Mesothelial cell of epicardium (in vitro differentiated cells): Measurements from ENCODE around the gene INTS2. TPM values are rescaled to one million over a fixed set of nuclear protein-coding genes. Genes with fewer than 3 reads are reported as not detected.
"Not testable (repeated sequence)": the region's sequence is repeated elsewhere in the genome, so short reads cannot be mapped to it uniquely, and the experiment has no call there.

Experiments
- DNase-seq, 2 experiments: peaks; one replicate each; pipeline ENCODE4 v3.0.0; 2021; ENCODE audit warnings: low spot score in 2 of 2; ENCODE audit not compliant: unreplicated experiment in 2 of 2
- H3K27ac Mint-ChIP-seq: 2 replicates; pipeline ENCODE4 v1.8.0; 2021; ENCODE audit warnings: mixed read lengths
- H3K27me3 Mint-ChIP-seq: 2 replicates; pipeline ENCODE4 v1.8.0; 2021; ENCODE audit warnings: low read depth, mixed read lengths
- H3K36me3 Mint-ChIP-seq: 2 replicates; pipeline ENCODE4 v1.8.0; 2021; ENCODE audit warnings: mixed read lengths
- H3K4me1 Mint-ChIP-seq: 2 replicates; pipeline ENCODE4 v1.8.0; 2021; ENCODE audit warnings: mixed read lengths
- H3K4me3 Mint-ChIP-seq: 2 replicates; pipeline ENCODE4 v1.8.0; 2021; ENCODE audit warnings: mild to moderate bottlenecking, moderate library complexity, mixed read lengths
- H3K9me3 Mint-ChIP-seq: 2 replicates; pipeline ENCODE4 v1.8.0; 2021; ENCODE audit warnings: mixed read lengths
- CTCF ChIP-seq: fragments of 200-600 bp; sonication (generic); IDR thresholded peaks from one replicate; pipeline ENCODE4 v1.5.0; 2021; ENCODE audit warnings: antibody characterized with exemption; ENCODE audit not compliant: unreplicated experiment
- total RNA-seq: library from RNA; stranded (reverse); gene quantifications from 3 replicates; pipeline ENCODE4 v1.2.1, GENCODE V29; 2021

Gene INTS2
- total RNA-seq, 1 donor from 2014 or later = 17.1 TPM

- no peak for DNase-seq
- no peak overlapping the region for H3K27ac Mint-ChIP-seq
- no peak for TF ChIP-seq CTCF
- no peaks in the 10 kb centered on the region for H3K27me3 Mint-ChIP-seq
- H3K4me1 Mint-ChIP-seq = no peaks in the 10 kb centered on the region
- peaks cover 17% of the 10 kb centered on the region for H3K36me3 Mint-ChIP-seq
- no peaks in the 10 kb centered on the region for H3K9me3 Mint-ChIP-seq
- no peak overlapping the region for H3K4me3 Mint-ChIP-seq
Observed at GRCh38 chr17:61942085-61942484, 14.3 kb upstream of the INTS2 start.

- no peak for DNase-seq
- peaks cover 17% of the 10 kb centered on the region for H3K4me1 Mint-ChIP-seq
- H3K36me3 Mint-ChIP-seq = peaks cover 3% of the 10 kb centered on the region
- peak overlapping the region; percentile 97 for H3K27ac Mint-ChIP-seq
- peaks cover 2% of the 10 kb centered on the region for H3K27me3 Mint-ChIP-seq
- H3K9me3 Mint-ChIP-seq = no peaks in the 10 kb centered on the region
- peak overlapping the region; percentile 85 for H3K4me3 Mint-ChIP-seq
- no peak for TF ChIP-seq CTCF
Observed at GRCh38 chr17:61928101-61928436, 287 bp upstream of the INTS2 start.

GRCh38 chr17:61926826-61927207, 965 bp downstream of the INTS2 start:
- peak overlapping the region; percentile 97 for H3K27ac Mint-ChIP-seq
- peaks cover 2% of the 10 kb centered on the region for H3K27me3 Mint-ChIP-seq
- H3K9me3 Mint-ChIP-seq = no peaks in the 10 kb centered on the region
- no peak for TF ChIP-seq CTCF
- peaks cover 5% of the 10 kb centered on the region for H3K36me3 Mint-ChIP-seq
- DNase-seq = no peak
- peaks cover 17% of the 10 kb centered on the region for H3K4me1 Mint-ChIP-seq
- peak overlapping the region; percentile 85 for H3K4me3 Mint-ChIP-seq

DNA sequence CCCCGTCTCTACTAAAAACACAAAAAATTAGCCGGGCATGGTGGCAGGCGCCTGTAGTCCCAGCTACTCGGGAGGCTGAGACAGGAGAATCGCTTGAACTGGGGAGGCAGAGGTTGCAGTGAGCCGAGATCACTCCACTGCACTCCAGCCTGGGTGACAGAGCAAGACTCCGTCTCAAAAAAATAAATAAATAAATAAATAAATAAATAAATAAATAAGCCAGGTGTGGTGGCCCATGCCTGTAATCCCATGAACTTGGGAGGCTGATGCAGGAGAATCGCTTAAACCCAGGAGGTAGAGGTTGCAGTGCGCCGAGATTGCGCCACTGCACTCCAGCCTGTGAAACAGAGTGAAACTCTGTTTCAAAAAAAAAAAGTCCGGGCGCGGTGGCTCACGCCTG, 12.6 kb downstream of the INTS2 start:
- H3K36me3 Mint-ChIP-seq = peaks cover 36% of the 10 kb centered on the region
- not testable (repeated sequence) for H3K9me3 Mint-ChIP-seq, H3K27me3 Mint-ChIP-seq, H3K27ac Mint-ChIP-seq, H3K4me1 Mint-ChIP-seq, DNase-seq, H3K4me3 Mint-ChIP-seq

- Mint-ChIP-seq H3K9me3 (peaks cover 3% of the 10 kb centered on the region), H3K27ac (no peak overlapping the region), H3K36me3 (peaks cover 30% of the 10 kb centered on the region), H3K27me3 (no peaks in the 10 kb centered on the region), H3K4me3 (no peak overlapping the region), H3K4me1 (no peaks in the 10 kb centered on the region)
- TF ChIP-seq CTCF = no peak
- no peak for DNase-seq
Observed at GRCh38 chr17:61908292-61909037, 19.3 kb downstream of the INTS2 start.

GRCh38 chr17:61907361-61907760, 20.4 kb downstream of the INTS2 start:
- Mint-ChIP-seq H3K4me1 (no peaks in the 10 kb centered on the region), H3K9me3 (peaks cover 3% of the 10 kb centered on the region), H3K27ac (no peak overlapping the region), H3K36me3 (peaks cover 37% of the 10 kb centered on the region), H3K27me3 (no peaks in the 10 kb centered on the region), H3K4me3 (no peak overlapping the region)
- TF ChIP-seq CTCF = no peak
- DNase-seq = no peak
